SU-DHL-6 (cell line): ENCODE data around the gene TBRG1.

Experiments
- H2AFZ ChIP-seq: fragments of 200-600 bp; sonication (generic); 2 replicates; pipeline ENCODE4 v1.6.1; 2014; ENCODE audit warnings: low read depth, mild to moderate bottlenecking, moderate library complexity, mixed read lengths, antibody characterized with exemption, low read length; ENCODE audit not compliant: severe bottlenecking
- H3F3A ChIP-seq: fragments of 200-600 bp; shearing (Covaris generic); 2 replicates; pipeline ENCODE4 v1.6.0; 2016; ENCODE audit warnings: antibody characterized with exemption, mild to moderate bottlenecking; ENCODE audit not compliant: insufficient read depth
- H3K27ac ChIP-seq: fragments of 200-600 bp; sonication (generic); 2 replicates; pipeline ENCODE4 v1.5.1; 2016; ENCODE audit warnings: low read depth, mild to moderate bottlenecking, low read length, moderate library complexity, mixed read lengths
- H3K27me3 ChIP-seq: fragments of 200-600 bp; sonication (generic), shearing (Covaris generic); 2 replicates; pipeline ENCODE4 v1.6.0; 2014; ENCODE audit warnings: mild to moderate bottlenecking, low read length
- H3K36me3 ChIP-seq: fragments of 200-600 bp; sonication (generic); 2 replicates; pipeline ENCODE4 v1.6.1; 2014; ENCODE audit warnings: mild to moderate bottlenecking, low read length, mixed read lengths
- H3K4me2 ChIP-seq: fragments of 300-600, 200-600 bp; shearing (Covaris generic), sonication (generic); 2 replicates; pipeline ENCODE4 v1.6.0; 2014; ENCODE audit warnings: low read length, low read depth, mild to moderate bottlenecking; ENCODE audit not compliant: poor library complexity, severe bottlenecking
- H3K4me3 ChIP-seq: fragments of 200-600 bp; sonication (generic); 2 replicates; pipeline ENCODE4 v1.5.1; 2014; ENCODE audit warnings: antibody characterized with exemption, low read length, mild to moderate bottlenecking, mixed read lengths; ENCODE audit not compliant: insufficient read depth, poor library complexity, severe bottlenecking
- H3K79me2 ChIP-seq: fragments of 200-600 bp; sonication (generic); 2 replicates; pipeline ENCODE4 v1.6.1; 2014; ENCODE audit warnings: mild to moderate bottlenecking, low read length, moderate library complexity; ENCODE audit not compliant: insufficient read depth
- H3K9ac ChIP-seq: fragments of 200-600 bp; sonication (generic); 2 replicates; pipeline ENCODE4 v1.7.0; 2014; ENCODE audit warnings: mild to moderate bottlenecking, low read length
- H3K9me2 ChIP-seq: fragments of 200-600 bp; sonication (generic); replicated peaks from 2 replicates; pipeline ENCODE4 v1.6.1; 2014; ENCODE audit warnings: low read length; ENCODE audit not compliant: insufficient read depth
- H3K9me3 ChIP-seq: fragments of 200-600 bp; sonication (generic); 2 replicates; pipeline ENCODE4 v1.6.1; 2014; ENCODE audit warnings: low read length, mixed read lengths; ENCODE audit not compliant: insufficient read depth
- H4K20me1 ChIP-seq: fragments of 200-600 bp; sonication (generic); 2 replicates; pipeline ENCODE4 v1.6.1; 2014; ENCODE audit warnings: low read depth, mild to moderate bottlenecking, antibody characterized with exemption, low read length, moderate library complexity, mixed read lengths
- EZH2phosphoT487 ChIP-seq: fragments of 200-600 bp; sonication (generic), shearing (Covaris generic); conservative IDR thresholded peaks from 2 replicates; pipeline ENCODE4 v1.6.1; 2018; ENCODE audit warnings: mild to moderate bottlenecking, antibody characterized with exemption, low read length, moderate library complexity, mixed read lengths
- TF ChIP-seq, protein P1 (sequence below): fragments of 200-600 bp; sonication (generic); IDR thresholded peaks from one replicate; pipeline ENCODE4 v1.5.1; 2017; ENCODE audit warnings: antibody characterized with exemption, mild to moderate bottlenecking, low read length, moderate library complexity; ENCODE audit not compliant: insufficient read depth, poor library complexity, severe bottlenecking

The TBRG1 gene

DNA sequence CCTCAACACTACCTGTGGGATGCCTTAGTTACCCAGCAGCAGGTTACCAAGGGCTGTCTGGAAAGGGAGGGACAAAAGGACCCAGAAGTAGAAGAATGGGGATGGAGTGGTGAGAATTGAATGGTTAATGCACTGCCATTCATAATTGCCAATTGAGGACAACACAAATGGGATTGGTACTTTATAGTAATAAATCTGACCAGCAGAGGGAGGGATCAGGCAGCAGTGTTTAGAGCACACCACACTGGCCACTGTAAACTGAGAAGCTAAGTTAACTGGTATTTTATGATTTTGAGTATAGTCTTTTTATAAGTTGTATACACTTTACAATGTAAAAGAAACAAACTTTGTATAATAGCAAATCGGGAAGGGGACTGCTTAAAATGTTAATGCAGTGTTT, 10.7 kb downstream of the TBRG1 start:
- Histone ChIP-seq H3K9me3 (no peaks in the 10 kb centered on the region), H3K4me2 (no peak overlapping the region), H3K27ac (no peak overlapping the region), H3K79me2 (no peaks in the 10 kb centered on the region), H2AFZ (no peak overlapping the region), H3K36me3 (peaks cover 31% of the 10 kb centered on the region; the same call in 1 of the 2 replicates), H3K9ac (no peak overlapping the region), H3K27me3 (no peaks in the 10 kb centered on the region), H3K9me2 (no peaks in the 10 kb centered on the region), H3F3A (no peaks in the 10 kb centered on the region), H3K4me3 (no peak overlapping the region), H4K20me1 (no peaks in the 10 kb centered on the region; the same call in 1 of the 2 replicates)
- TF ChIP-seq, protein P1, sequence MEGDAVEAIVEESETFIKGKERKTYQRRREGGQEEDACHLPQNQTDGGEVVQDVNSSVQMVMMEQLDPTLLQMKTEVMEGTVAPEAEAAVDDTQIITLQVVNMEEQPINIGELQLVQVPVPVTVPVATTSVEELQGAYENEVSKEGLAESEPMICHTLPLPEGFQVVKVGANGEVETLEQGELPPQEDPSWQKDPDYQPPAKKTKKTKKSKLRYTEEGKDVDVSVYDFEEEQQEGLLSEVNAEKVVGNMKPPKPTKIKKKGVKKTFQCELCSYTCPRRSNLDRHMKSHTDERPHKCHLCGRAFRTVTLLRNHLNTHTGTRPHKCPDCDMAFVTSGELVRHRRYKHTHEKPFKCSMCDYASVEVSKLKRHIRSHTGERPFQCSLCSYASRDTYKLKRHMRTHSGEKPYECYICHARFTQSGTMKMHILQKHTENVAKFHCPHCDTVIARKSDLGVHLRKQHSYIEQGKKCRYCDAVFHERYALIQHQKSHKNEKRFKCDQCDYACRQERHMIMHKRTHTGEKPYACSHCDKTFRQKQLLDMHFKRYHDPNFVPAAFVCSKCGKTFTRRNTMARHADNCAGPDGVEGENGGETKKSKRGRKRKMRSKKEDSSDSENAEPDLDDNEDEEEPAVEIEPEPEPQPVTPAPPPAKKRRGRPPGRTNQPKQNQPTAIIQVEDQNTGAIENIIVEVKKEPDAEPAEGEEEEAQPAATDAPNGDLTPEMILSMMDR = no peak
- TF ChIP-seq EZH2phosphoT487 = no peak

DNA sequence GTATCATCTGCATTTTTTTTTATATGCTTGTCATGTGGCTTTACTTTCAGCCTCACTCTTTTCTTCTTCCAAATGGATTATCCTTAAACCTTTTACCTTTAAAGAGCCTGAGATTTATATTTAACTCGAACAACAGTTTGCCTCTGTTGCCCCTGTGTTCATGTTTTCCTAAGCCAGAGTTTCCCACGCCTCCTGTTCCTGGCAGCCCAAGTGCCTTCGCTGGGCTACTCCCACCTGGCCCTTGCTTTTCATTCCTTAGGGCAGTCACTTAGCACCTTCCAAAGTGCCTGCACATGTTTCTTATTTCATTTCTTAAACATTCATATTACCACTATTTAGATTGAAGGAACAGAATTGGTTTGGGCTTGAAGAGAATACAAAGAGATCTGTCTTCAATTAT, 13.3 kb downstream of the TBRG1 start:
- no peak overlapping the region for H3K27ac ChIP-seq
- peaks cover 9% of the 10 kb centered on the region; the same call in 1 of the 2 replicates for H3K36me3 ChIP-seq
- H3K79me2 ChIP-seq = no peaks in the 10 kb centered on the region
- no peak overlapping the region for H3K9ac ChIP-seq
- no peaks in the 10 kb centered on the region for H3K27me3 ChIP-seq
- H3K4me3 ChIP-seq = no peak overlapping the region
- no peaks in the 10 kb centered on the region for H4K20me1 ChIP-seq
- H2AFZ ChIP-seq = no peak overlapping the region
- H3K9me2 ChIP-seq = no peaks in the 10 kb centered on the region
- no peaks in the 10 kb centered on the region for H3F3A ChIP-seq
- no peak overlapping the region for H3K4me2 ChIP-seq
- H3K9me3 ChIP-seq = no peaks in the 10 kb centered on the region
- no peak for TF ChIP-seq EZH2phosphoT487
- TF ChIP-seq, protein P1 = no peak

DNA sequence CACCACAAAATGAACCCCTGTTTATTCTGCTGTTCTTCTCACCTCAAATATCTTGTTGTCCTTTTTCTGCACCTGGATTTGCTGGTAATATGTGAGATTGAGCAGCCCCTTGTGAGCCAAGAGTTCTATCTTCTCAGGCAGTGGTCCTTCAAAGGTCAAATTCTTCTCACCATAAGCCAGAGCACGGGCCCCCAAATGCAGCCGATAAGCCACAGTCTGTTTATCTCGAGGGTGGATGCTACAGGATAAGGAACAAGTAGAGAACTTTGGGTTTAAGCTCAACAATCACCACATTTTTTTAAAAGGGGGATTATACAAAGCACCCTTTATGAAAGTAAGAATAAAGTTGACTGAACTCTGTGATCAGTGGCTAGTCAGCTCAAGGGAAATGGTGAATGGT, 15.8 kb downstream of the TBRG1 start:
- no peak for TF ChIP-seq EZH2phosphoT487
- TF ChIP-seq, protein P1 = no peak
- Histone ChIP-seq H3K9ac (no peak overlapping the region), H3K9me2 (no peaks in the 10 kb centered on the region), H3K4me2 (no peak overlapping the region), H2AFZ (no peak overlapping the region), H3K27ac (no peak overlapping the region), H3K27me3 (no peaks in the 10 kb centered on the region), H3K79me2 (no peaks in the 10 kb centered on the region), H3F3A (no peaks in the 10 kb centered on the region), H3K9me3 (no peaks in the 10 kb centered on the region), H4K20me1 (no peaks in the 10 kb centered on the region), H3K4me3 (no peak overlapping the region), H3K36me3 (peaks cover 3% of the 10 kb centered on the region; the same call in 1 of the 2 replicates)
